Breast epithelium (tissue), 3 donors: ENCODE results near the gene SH2B3.

Experiments used
- POLR2A ChIP-seq: fragments of 450-650 bp; IDR thresholded peaks from one replicate; pipeline ENCODE4 v1.6.1; 2016; ENCODE audit warnings: antibody characterized with exemption, mild to moderate bottlenecking, moderate library complexity
- TF ChIP-seq, protein P1 (sequence below), 3 donors: fragments of 450-650 bp; IDR thresholded peaks; one replicate each; pipeline ENCODE4 v1.5.1; 2016 to 2017; ENCODE audit warnings: antibody characterized with exemption in 3 of 3, mild to moderate bottlenecking in 3 of 3, moderate library complexity in 3 of 3

DNA sequence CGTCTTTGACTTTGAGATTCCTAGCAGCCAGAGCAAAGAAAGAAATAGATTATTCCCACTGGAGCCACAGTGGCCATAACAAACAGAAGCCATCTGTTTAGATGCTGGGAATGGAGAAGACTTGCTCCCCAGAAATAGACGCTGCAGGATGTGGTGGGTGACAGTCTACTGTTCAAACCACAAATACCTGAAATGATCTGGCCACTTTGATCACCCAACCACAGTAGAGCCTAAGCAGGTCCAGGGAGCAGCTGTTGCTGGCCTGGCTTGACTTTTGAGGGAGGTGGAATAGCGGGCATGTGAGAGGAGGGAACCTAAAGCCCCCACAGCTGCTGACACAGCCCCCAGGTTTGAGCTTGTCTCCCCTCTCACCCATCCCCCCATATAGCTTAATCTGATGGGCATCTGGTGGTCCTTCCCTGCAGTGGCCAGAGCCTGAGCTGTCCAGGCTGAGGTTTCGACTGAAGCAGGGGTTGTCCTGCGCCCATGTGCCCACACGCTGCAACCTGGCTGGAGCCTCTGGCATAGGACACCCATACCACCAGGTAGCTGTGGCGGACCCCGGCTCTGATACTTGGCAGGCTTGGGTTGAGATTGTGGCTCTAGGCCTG is 38.7 kb downstream of the SH2B3 start:
- TF ChIP-seq, protein P1, sequence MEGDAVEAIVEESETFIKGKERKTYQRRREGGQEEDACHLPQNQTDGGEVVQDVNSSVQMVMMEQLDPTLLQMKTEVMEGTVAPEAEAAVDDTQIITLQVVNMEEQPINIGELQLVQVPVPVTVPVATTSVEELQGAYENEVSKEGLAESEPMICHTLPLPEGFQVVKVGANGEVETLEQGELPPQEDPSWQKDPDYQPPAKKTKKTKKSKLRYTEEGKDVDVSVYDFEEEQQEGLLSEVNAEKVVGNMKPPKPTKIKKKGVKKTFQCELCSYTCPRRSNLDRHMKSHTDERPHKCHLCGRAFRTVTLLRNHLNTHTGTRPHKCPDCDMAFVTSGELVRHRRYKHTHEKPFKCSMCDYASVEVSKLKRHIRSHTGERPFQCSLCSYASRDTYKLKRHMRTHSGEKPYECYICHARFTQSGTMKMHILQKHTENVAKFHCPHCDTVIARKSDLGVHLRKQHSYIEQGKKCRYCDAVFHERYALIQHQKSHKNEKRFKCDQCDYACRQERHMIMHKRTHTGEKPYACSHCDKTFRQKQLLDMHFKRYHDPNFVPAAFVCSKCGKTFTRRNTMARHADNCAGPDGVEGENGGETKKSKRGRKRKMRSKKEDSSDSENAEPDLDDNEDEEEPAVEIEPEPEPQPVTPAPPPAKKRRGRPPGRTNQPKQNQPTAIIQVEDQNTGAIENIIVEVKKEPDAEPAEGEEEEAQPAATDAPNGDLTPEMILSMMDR (IDR thresholded peaks at IDR 0.05), result no peak
- no peak for TF ChIP-seq POLR2A
